Smooth muscle cell (in vitro differentiated cells): ENCODE data around the gene ATG5. TPM values are rescaled to one million over a fixed set of nuclear protein-coding genes. Genes with fewer than 3 reads are reported as not detected.

Experiments used
- DNase-seq: peaks from one replicate; lab custom pipeline; 2025; ENCODE audit not compliant: unreplicated experiment; lab: John Stamatoyannopoulos, UW
- H2AFZ ChIP-seq: fragments of 200-600 bp; sonication (generic); 2 replicates; pipeline ENCODE4 v1.6.0; 2016; ENCODE audit warnings: antibody characterized with exemption, low read depth, mild to moderate bottlenecking
- H3F3A ChIP-seq: fragments of 200-600 bp; sonication (generic); 2 replicates; pipeline ENCODE4 v1.6.0; 2017; ENCODE audit warnings: antibody characterized with exemption, low read depth
- H3K27ac ChIP-seq: fragments of 200-600 bp; sonication (generic); 2 replicates; pipeline ENCODE4 v1.5.1; 2016; ENCODE audit warnings: low read depth, mild to moderate bottlenecking
- H3K27me3 ChIP-seq: fragments of 200-600 bp; sonication (generic); 2 replicates; pipeline ENCODE4 v1.6.1; 2016; ENCODE audit warnings: low read depth, mild to moderate bottlenecking
- H3K36me3 ChIP-seq: fragments of 200-600 bp; sonication (generic); 2 replicates; pipeline ENCODE4 v1.5.1; 2016; ENCODE audit warnings: low read depth
- H3K4me1 ChIP-seq: fragments of 200-600 bp; sonication (generic); 2 replicates; pipeline ENCODE4 v1.5.1; 2016; ENCODE audit warnings: low read depth
- H3K4me2 ChIP-seq: fragments of 200-600 bp; sonication (generic); 2 replicates; pipeline ENCODE4 v1.6.0; 2016; ENCODE audit warnings: mild to moderate bottlenecking
- H3K4me3 ChIP-seq: fragments of 200-600 bp; sonication (generic); 2 replicates; pipeline ENCODE4 v1.5.1; 2016; ENCODE audit warnings: mild to moderate bottlenecking
- H3K79me2 ChIP-seq: fragments of 200-600 bp; sonication (generic); 2 replicates; pipeline ENCODE4 v1.6.0; 2016; ENCODE audit warnings: low read depth, mild to moderate bottlenecking
- H3K9ac ChIP-seq: fragments of 200-600 bp; sonication (generic); 2 replicates; pipeline ENCODE4 v1.6.0; 2016; ENCODE audit warnings: low read depth
- H3K9me3 ChIP-seq: fragments of 200-600 bp; sonication (generic); replicated peaks from 2 replicates; pipeline ENCODE4 v1.5.1; 2016; ENCODE audit warnings: low read depth
- H4K20me1 ChIP-seq: fragments of 200-600 bp; sonication (generic); 2 replicates; pipeline ENCODE4 v1.6.0; 2016; ENCODE audit warnings: low read depth
- CTCF ChIP-seq: fragments of 200-600 bp; sonication (generic); IDR thresholded peaks from 2 replicates; pipeline ENCODE4 v1.5.1; 2017; ENCODE audit warnings: borderline replicate concordance, mild to moderate bottlenecking, antibody characterized with exemption; ENCODE audit not compliant: insufficient read depth, poor library complexity, severe bottlenecking
- WGBS: methylation state at CpG from one replicate; pipeline ENCODE4 v1.1.7; 2016; ENCODE audit warnings: low lambda C conversion rate; 5-methylcytosine and 5-hydroxymethylcytosine counted together
- polyA plus RNA-seq: library from polyadenylated mRNA; unstranded; fragments of >200 nt; fragmentation: Nextera tagmentation; extraction: Ambion mirVana; gene quantifications from 2 replicates; pipeline ENCODE4 v1.2.1, GENCODE V29; 2016
- total RNA-seq: library from RNA; depleted of rRNA; stranded (reverse); fragments of >200 nt; gene quantifications from 2 replicates; pipeline ENCODE4 v1.2.3, GENCODE V29; 2014

The ATG5 gene
- total and polyA plus RNA-seq, 2 experiments from 2014 or later: 33.7 to 34.4 TPM

- Histone ChIP-seq H3F3A (no peaks in the 10 kb centered on the region), H3K4me2 (no peak overlapping the region), H4K20me1 (no peaks in the 10 kb centered on the region), H3K9me3 (no peaks in the 10 kb centered on the region), H3K4me3 (no peak overlapping the region), H3K79me2 (no peaks in the 10 kb centered on the region), H2AFZ (no peak overlapping the region), H3K4me1 (no peaks in the 10 kb centered on the region), H3K9ac (no peak overlapping the region), H3K27ac (no peak overlapping the region), H3K27me3 (no peaks in the 10 kb centered on the region), H3K36me3 (no peaks in the 10 kb centered on the region)
- 100% methylated on average over 2 of the region's 2 CpGs for WGBS
- no peak for DNase-seq
- no peak for TF ChIP-seq CTCF
Observed at GRCh38 chr6:106161893-106162292, 163.7 kb downstream of the ATG5 start.

DNA sequence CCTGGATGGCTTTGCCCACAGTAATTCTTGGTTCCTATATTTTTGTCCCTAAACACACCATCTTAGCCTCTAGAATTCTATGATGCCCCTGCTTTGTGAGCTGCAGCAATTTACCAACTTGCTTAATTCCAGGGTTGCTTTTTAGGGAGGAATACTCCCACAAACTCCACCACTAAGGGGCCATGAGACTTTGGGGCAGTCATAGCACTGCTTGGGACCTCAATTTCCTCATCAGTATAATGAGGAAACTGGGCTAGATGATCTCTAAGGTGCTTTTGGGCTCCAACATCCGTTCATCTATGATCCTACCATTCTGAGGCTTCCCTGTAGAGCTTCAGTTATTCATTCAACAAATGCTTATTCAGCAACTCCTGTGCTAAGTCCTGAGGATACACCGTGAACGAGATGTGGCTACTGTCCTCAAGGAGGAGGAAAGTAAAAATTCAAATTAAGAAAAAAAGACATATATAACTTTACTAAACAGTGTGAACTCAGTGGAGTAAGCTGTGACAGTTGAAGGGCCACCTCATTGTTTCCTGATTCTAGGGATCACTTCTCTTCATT is 164.2 kb downstream of the ATG5 start:
- no peaks in the 10 kb centered on the region for H4K20me1 ChIP-seq
- H3K9me3 ChIP-seq: no peaks in the 10 kb centered on the region
- no peak for TF ChIP-seq CTCF
- no peak for DNase-seq
- H2AFZ ChIP-seq: no peak overlapping the region
- no peaks in the 10 kb centered on the region for H3K27me3 ChIP-seq
- H3K4me3 ChIP-seq: no peak overlapping the region
- H3K27ac ChIP-seq: no peak overlapping the region
- no peak overlapping the region for H3K4me2 ChIP-seq
- no peaks in the 10 kb centered on the region for H3F3A ChIP-seq
- H3K4me1 ChIP-seq: no peaks in the 10 kb centered on the region
- 90% methylated on average over 3 of the region's 3 CpGs for WGBS
- H3K9ac ChIP-seq: no peak overlapping the region
- H3K36me3 ChIP-seq: no peaks in the 10 kb centered on the region
- H3K79me2 ChIP-seq: no peaks in the 10 kb centered on the region

- H3K27ac ChIP-seq: no peak overlapping the region
- H4K20me1 ChIP-seq: no peaks in the 10 kb centered on the region
- H3F3A ChIP-seq: no peaks in the 10 kb centered on the region
- no peaks in the 10 kb centered on the region for H3K27me3 ChIP-seq
- H3K36me3 ChIP-seq: no peaks in the 10 kb centered on the region
- no peak for DNase-seq
- WGBS: 77% methylated on average over 3 of the region's 3 CpGs
- H3K9me3 ChIP-seq: no peaks in the 10 kb centered on the region
- H2AFZ ChIP-seq: no peak overlapping the region
- H3K79me2 ChIP-seq: no peaks in the 10 kb centered on the region
- H3K4me2 ChIP-seq: no peak overlapping the region
- H3K9ac ChIP-seq: no peak overlapping the region
- no peak overlapping the region for H3K4me3 ChIP-seq
- TF ChIP-seq CTCF: no peak
- peaks cover 2% of the 10 kb centered on the region for H3K4me1 ChIP-seq
Observed at GRCh38 chr6:106160189-106160588, 165.4 kb downstream of the ATG5 start.

GRCh38 chr6:106159531-106159940 is 166.0 kb downstream of the ATG5 start:
- H2AFZ ChIP-seq: no peak overlapping the region
- 65% methylated on average over 5 of the region's 5 CpGs for WGBS
- H4K20me1 ChIP-seq: no peaks in the 10 kb centered on the region
- no peak overlapping the region for H3K9ac ChIP-seq
- no peak overlapping the region for H3K4me3 ChIP-seq
- no peak for DNase-seq
- H3K4me2 ChIP-seq: no peak overlapping the region
- H3K27me3 ChIP-seq: no peaks in the 10 kb centered on the region
- TF ChIP-seq CTCF: no peak
- no peaks in the 10 kb centered on the region for H3K36me3 ChIP-seq
- peaks cover 7% of the 10 kb centered on the region for H3K4me1 ChIP-seq
- H3K79me2 ChIP-seq: no peaks in the 10 kb centered on the region
- no peak overlapping the region for H3K27ac ChIP-seq
- H3F3A ChIP-seq: no peaks in the 10 kb centered on the region
- H3K9me3 ChIP-seq: no peaks in the 10 kb centered on the region
